NB4 (cell line): ENCODE results near the gene LHX8.

ENCODE experiments used
- CTCF ChIP-seq: IDR thresholded peaks from one replicate; pipeline ENCODE4 v1.5.1; 2012; ENCODE audit warnings: low read depth, low read length
- MAX ChIP-seq: IDR thresholded peaks from 2 replicates; pipeline ENCODE4 v1.6.1; 2011; ENCODE audit warnings: low read depth, low read length
- MYC ChIP-seq: IDR thresholded peaks from 2 replicates; pipeline ENCODE4 v1.6.1; 2011; ENCODE audit warnings: low read depth, low read length
- POLR2A ChIP-seq: IDR thresholded peaks from 2 replicates; pipeline ENCODE4 v1.6.1; 2011; ENCODE audit warnings: mild to moderate bottlenecking; ENCODE audit not compliant: insufficient read length; ENCODE audit errors: extremely low read depth

GRCh38 chr1:75136921-75137641, 2.9 kb downstream of the LHX8 start:
- TF ChIP-seq MAX (no peak), POLR2A (no peak), CTCF (no peak), MYC (no peak)
